Esophagus muscularis mucosa (tissue), 4 donors: Measurements from ENCODE around the gene SOX5. TPM values are rescaled to one million over a fixed set of nuclear protein-coding genes. Genes with fewer than 3 reads are reported as not detected.

Experiments used
- DNase-seq: peaks from one replicate; pipeline ENCODE4 v3.0.0-alpha.2; 2017; ENCODE audit errors: extremely low spot score
- H3K27ac ChIP-seq, 4 donors: fragments of 200-600 bp; sonication (generic); replicated peaks in 1 of 4; 1 replicate in 3 of 4; 2 replicates in 1 of 4; pipeline ENCODE4 v1.5.1; 2016 to 2019; ENCODE audit warnings: mild to moderate bottlenecking in 1 of 4
- H3K27me3 ChIP-seq, 4 donors: fragments of 200-600 bp; sonication (generic); one replicate each; pipeline versions ENCODE4 v1.5.1 to v1.6.0; 2016 to 2019
- H3K36me3 ChIP-seq, 4 donors: fragments of 200-600 bp; sonication (generic); one replicate each; pipeline ENCODE4 v1.5.1; 2016 to 2019
- H3K4me1 ChIP-seq, 4 donors: fragments of 200-600 bp; sonication (generic); one replicate each; pipeline ENCODE4 v1.5.1; 2016 to 2019
- H3K4me3 ChIP-seq, 4 donors: fragments of 200-600 bp; sonication (generic); 1 replicate in 2 of 4; 2 replicates in 2 of 4; pipeline ENCODE4 v1.5.1; 2016 to 2019; ENCODE audit warnings: mild to moderate bottlenecking in 4 of 4, moderate library complexity in 1 of 4
- H3K9me3 ChIP-seq, 4 donors: fragments of 200-600 bp; sonication (generic); 1 replicate in 3 of 4; 2 replicates in 1 of 4; pipeline ENCODE4 v1.5.1; 2016 to 2019
- EP300 ChIP-seq: sonication (generic); formaldehyde crosslinking; IDR thresholded peaks from one replicate; pipeline ENCODE4 v1.6.1; 2017; ENCODE audit warnings: antibody characterized with exemption
- POLR2A ChIP-seq: fragments of 450-650 bp; IDR thresholded peaks from one replicate; pipeline ENCODE4 v1.6.1; 2017; ENCODE audit warnings: antibody characterized with exemption, moderate library complexity, mild to moderate bottlenecking, low read depth
- POLR2AphosphoS5 ChIP-seq, 2 donors: sonication (generic); formaldehyde crosslinking; IDR thresholded peaks; one replicate each; pipeline ENCODE4 v1.6.1; 2017; ENCODE audit warnings: antibody characterized with exemption in 2 of 2
- WGBS: methylation state at CpG from one replicate; pipeline ENCODE4 v1.1.5; 2018; 5-methylcytosine and 5-hydroxymethylcytosine counted together
- intact Hi-C: fragments of 100-400 bp; cut with DNase I; formaldehyde crosslinking; loops from one replicate; pipeline ENCODE4 v1.15.1; 2023
- total RNA-seq, 4 donors: library from RNA; depleted of rRNA; stranded (reverse); fragments of >200 nt; gene quantifications; one replicate each; pipeline versions ENCODE4 v1.1.0 to v1.2.1, GENCODE V29; 2016
- TF ChIP-seq, protein P1 (sequence below), 3 experiments: fragments of 200-600 bp in 2 of 3; fragments of 450-650 bp in 1 of 3; sonication (generic) in 2 of 3; IDR thresholded peaks; one replicate each; pipeline ENCODE4 v1.5.1; 2017 to 2019; ENCODE audit warnings: antibody characterized with exemption in 3 of 3, mild to moderate bottlenecking in 2 of 3, moderate library complexity in 1 of 3

Gene SOX5
- total RNA-seq, 4 donors from 2014 or later = 7.1 to 11.6 (median 8.8) TPM

DNA sequence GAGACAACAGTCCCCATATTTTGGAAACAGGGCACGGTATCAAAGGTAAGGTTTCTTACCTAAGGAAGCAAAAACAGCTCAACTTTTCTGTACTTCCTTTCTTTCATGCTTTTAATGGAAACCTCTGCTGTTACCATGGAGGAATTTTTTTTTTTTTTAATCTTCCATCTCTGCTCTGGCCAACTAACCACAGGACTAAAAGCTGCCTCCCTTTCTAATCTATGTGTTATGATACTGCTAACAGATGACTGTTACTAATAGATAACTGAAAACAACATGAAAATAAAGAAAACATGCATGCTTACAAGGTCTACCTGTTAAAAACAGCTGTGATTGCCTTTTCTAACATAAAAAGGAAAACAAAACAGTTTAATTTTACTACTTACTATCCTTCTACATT, 168.4 kb downstream of the SOX5 start:
- Histone ChIP-seq H3K27ac (no peak overlapping the region), H3K27me3 (no peaks in the 10 kb centered on the region), H3K4me1 (no peaks in the 10 kb centered on the region), H3K9me3 (no peaks in the 10 kb centered on the region), H3K36me3 (no peaks in the 10 kb centered on the region), H3K4me3 (no peak overlapping the region)
- intact Hi-C loops = no loop called here
- no peak for DNase-seq
- 85% methylated on average over 1 of the region's 1 CpG for WGBS
- TF ChIP-seq, protein P1, sequence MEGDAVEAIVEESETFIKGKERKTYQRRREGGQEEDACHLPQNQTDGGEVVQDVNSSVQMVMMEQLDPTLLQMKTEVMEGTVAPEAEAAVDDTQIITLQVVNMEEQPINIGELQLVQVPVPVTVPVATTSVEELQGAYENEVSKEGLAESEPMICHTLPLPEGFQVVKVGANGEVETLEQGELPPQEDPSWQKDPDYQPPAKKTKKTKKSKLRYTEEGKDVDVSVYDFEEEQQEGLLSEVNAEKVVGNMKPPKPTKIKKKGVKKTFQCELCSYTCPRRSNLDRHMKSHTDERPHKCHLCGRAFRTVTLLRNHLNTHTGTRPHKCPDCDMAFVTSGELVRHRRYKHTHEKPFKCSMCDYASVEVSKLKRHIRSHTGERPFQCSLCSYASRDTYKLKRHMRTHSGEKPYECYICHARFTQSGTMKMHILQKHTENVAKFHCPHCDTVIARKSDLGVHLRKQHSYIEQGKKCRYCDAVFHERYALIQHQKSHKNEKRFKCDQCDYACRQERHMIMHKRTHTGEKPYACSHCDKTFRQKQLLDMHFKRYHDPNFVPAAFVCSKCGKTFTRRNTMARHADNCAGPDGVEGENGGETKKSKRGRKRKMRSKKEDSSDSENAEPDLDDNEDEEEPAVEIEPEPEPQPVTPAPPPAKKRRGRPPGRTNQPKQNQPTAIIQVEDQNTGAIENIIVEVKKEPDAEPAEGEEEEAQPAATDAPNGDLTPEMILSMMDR (IDR thresholded peaks at IDR 0.05) = no peak
- no peak for TF ChIP-seq EP300
- TF ChIP-seq POLR2AphosphoS5 (IDR thresholded peaks at IDR 0.05) = no peak
- no peak for TF ChIP-seq POLR2A

DNA sequence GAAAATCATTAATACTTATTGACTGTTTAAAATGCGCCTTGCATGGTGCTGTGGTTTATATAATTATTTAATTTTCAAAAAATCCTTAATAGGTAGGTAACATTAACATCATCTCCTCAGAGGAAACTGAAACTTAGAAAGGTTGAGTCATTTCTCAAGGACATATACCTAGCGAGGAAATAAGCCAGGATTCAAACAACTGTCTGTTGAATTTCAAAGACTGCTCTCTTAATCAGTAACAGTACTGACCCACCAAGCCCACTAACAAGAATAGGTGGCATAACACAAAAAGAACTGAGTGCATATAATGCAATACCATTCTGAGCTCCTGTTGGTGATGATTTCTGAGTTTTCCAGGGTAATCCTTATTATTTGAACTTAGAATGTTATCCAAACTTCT, 174.3 kb downstream of the SOX5 start:
- Histone ChIP-seq H3K4me3 (no peak overlapping the region), H3K9me3 (no peaks in the 10 kb centered on the region), H3K27me3 (no peaks in the 10 kb centered on the region), H3K4me1 (peaks cover 0 to 17% (median 12%) of the 10 kb centered on the region in 4 donors), H3K27ac (no peak overlapping the region), H3K36me3 (no peaks in the 10 kb centered on the region)
- intact Hi-C loops = no loop called here
- 92% methylated on average over 2 of the region's 2 CpGs for WGBS
- no peak for DNase-seq
- TF ChIP-seq POLR2A = no peak
- TF ChIP-seq POLR2AphosphoS5 (IDR thresholded peaks at IDR 0.05) = no peak
- TF ChIP-seq EP300 = no peak
- TF ChIP-seq, protein P1 (IDR thresholded peaks at IDR 0.05) = no peak

DNA sequence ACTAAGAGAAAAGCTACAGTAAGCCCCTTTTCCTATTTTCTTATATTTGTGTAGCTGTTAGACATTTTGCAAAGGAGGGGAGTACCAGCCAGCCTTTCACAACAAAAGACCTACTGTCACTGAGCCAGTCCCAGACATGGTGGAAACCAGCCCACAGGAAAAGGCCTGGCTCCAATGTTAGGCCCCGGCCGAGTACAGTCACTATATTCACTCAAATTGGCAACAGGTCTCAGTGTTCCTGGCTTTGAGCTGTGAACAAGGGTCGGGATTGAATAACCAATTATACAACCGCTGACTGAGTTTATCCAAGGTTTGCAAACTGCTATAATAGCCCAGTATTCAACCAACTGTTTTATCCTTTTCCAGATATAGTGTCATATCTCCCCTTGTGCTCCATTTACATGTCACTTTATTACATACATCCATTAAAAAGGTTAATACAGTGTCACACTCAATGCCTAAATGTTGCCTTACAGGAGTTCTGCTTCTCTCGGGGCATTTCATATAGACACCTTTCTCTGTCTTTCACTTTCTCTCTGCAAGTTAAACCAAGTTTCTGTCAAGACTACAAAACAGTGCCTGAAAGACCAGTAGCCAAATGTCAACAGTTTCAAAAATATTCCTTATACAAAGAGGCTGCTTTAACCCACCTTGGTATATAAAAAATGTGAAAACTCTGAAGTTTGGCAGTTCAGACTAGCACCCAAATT, 178.1 kb downstream of the SOX5 start:
- Histone ChIP-seq H3K9me3 (no peaks in the 10 kb centered on the region), H3K36me3 (no peaks in the 10 kb centered on the region), H3K4me1 (peaks cover 0 to 20% (median 13%) of the 10 kb centered on the region in 4 donors), H3K4me3 (no peak overlapping the region), H3K27me3 (no peaks in the 10 kb centered on the region), H3K27ac (no peak overlapping the region)
- intact Hi-C loops = no loop called here
- no peak for TF ChIP-seq POLR2AphosphoS5 (IDR thresholded peaks at IDR 0.05)
- 52% methylated on average over 5 of the region's 5 CpGs for WGBS
- DNase-seq = no peak

DNA sequence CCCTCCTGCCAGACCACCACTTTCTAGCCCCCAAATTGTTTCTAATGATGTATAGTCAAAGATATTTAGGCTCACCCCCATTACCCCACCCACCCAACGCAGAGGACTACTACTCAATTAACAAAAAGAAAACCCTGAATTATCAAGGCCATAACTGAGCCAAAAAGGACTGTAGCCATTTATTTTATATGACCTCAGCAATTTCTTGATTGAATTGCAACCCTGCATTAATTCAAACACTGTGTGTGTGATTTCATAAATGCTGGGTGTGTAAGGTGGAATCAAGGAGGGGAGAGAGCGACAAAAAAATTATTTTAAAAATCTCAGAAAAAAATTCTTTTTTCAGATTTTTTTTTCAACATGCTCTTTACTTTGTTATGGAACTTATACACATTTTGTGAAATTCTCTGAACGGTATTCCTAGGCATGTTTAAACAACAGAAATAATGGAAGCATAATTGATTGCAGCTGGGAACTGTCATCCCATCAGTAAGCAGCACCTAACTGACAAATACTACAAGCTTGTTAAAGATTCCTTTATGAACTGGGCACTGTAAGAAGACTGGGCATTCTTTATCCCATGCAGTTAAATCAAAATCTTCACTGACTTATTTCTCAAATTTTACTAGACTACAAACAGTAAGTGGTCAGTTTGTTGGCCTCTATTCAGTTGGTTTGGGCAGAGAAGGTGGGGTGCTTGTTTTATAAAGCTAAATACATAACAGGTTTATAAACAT, 179.1 kb downstream of the SOX5 start:
- intact Hi-C loops = no loop called here

DNA sequence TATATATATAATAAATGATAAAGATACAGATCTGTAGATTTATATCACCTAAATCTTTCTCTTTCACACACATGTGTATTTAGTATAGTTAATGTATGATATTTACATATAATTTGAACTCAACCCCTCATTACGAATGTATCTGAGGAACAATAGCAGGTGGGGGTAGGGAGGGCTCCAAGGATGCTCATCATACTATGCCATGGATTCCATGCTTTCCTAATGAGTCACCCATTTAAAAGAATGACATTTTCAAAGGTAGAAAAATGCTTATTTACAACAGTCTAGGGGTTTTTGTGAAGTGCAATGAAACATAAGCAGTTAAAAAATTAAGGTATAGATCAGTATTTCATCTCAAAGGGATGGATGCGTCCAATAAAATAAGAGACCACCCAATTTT, 181.6 kb downstream of the SOX5 start:
- Histone ChIP-seq H3K9me3 (no peaks in the 10 kb centered on the region), H3K4me1 (peaks cover 0 to 20% (median 13%) of the 10 kb centered on the region in 4 donors), H3K27ac (no peak overlapping the region), H3K4me3 (no peak overlapping the region), H3K27me3 (no peaks in the 10 kb centered on the region), H3K36me3 (no peaks in the 10 kb centered on the region)
- 82% methylated on average over 2 of the region's 2 CpGs for WGBS
- no peak for DNase-seq
- intact Hi-C loops = no loop called here
- TF ChIP-seq, protein P1 (IDR thresholded peaks at IDR 0.05) = no peak
- TF ChIP-seq EP300 = no peak
- TF ChIP-seq POLR2AphosphoS5 (IDR thresholded peaks at IDR 0.05) = no peak
- no peak for TF ChIP-seq POLR2A

More for the DNA sequence above, 179.1 kb downstream of the SOX5 start:
- no peak for DNase-seq
- Histone ChIP-seq H3K27ac (no peak overlapping the region), H3K4me1 (peaks cover 0 to 20% (median 13%) of the 10 kb centered on the region in 4 donors), H3K9me3 (no peaks in the 10 kb centered on the region), H3K27me3 (no peaks in the 10 kb centered on the region), H3K36me3 (no peaks in the 10 kb centered on the region), H3K4me3 (no peak overlapping the region)
- 69% methylated on average over 3 of the region's 3 CpGs for WGBS
- TF ChIP-seq, protein P1 (IDR thresholded peaks at IDR 0.05) = no peak
- no peak for TF ChIP-seq EP300
- TF ChIP-seq POLR2A = no peak
- TF ChIP-seq POLR2AphosphoS5 (IDR thresholded peaks at IDR 0.05) = no peak
